ENCODE data around the gene DPYSL3. TPM values are rescaled to one million over a fixed set of nuclear protein-coding genes. Genes with fewer than 3 reads are reported as not detected.
A peak's percentile ranks its signal among the peaks of the same experiment; 100 is the strongest.

The DPYSL3 gene
- total RNA-seq, 1 donor from 2014 or later: 1.6 TPM

DNA sequence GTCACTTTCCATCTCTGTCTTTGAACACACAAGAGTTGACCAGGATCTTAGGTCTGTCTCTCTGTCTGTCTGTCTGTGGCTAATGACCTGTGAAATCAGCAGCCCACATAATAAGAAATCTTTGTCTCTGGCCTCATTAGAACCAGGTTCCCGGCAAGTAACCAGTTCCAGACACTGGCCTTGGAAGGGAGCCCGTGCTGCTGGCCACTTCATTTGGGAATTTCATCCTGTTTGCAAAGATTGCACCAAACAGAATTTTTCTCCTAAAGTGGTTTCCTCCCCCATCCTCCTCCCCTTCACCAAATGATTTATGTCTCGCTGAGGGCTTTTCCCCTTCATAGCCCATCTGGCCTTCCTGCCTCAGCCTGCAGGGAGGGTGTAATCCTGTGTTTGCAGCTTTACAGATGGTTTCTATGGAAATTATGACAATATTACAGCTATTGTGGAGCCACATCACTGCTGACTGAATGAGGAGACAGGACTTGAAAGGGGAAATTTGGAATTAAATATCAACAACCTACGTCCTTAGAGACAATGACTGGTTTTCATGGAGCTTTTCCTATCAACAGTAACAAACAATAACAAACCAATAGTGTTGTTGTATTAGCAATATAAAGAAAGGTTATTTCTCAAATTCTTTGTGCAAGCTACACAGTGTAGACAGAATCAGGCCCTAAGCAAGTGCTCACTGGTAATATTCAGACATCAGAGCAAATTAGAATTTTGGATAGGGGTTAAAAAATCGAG, 25.7 kb downstream of the DPYSL3 start:
- Histone ChIP-seq H3K27me3 (ENCODE audit: control insufficient read depth, insufficient read depth, low read length) (no peaks in the 10 kb centered on the region), H3K4me3 (ENCODE audit: low read depth, low read length) (no peak overlapping the region), H3K36me3 (ENCODE audit: control insufficient read depth, insufficient read depth, low read length) (no peaks in the 10 kb centered on the region)
- TF ChIP-seq, protein P1, sequence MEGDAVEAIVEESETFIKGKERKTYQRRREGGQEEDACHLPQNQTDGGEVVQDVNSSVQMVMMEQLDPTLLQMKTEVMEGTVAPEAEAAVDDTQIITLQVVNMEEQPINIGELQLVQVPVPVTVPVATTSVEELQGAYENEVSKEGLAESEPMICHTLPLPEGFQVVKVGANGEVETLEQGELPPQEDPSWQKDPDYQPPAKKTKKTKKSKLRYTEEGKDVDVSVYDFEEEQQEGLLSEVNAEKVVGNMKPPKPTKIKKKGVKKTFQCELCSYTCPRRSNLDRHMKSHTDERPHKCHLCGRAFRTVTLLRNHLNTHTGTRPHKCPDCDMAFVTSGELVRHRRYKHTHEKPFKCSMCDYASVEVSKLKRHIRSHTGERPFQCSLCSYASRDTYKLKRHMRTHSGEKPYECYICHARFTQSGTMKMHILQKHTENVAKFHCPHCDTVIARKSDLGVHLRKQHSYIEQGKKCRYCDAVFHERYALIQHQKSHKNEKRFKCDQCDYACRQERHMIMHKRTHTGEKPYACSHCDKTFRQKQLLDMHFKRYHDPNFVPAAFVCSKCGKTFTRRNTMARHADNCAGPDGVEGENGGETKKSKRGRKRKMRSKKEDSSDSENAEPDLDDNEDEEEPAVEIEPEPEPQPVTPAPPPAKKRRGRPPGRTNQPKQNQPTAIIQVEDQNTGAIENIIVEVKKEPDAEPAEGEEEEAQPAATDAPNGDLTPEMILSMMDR (IDR thresholded peaks at IDR 0.05; ENCODE audit: insufficient read depth, low read length, severe bottlenecking): no peak
- DNase-seq (ENCODE audit: low read depth) (peak; percentile 82), FAIRE-seq (peak; percentile 58)

DNA sequence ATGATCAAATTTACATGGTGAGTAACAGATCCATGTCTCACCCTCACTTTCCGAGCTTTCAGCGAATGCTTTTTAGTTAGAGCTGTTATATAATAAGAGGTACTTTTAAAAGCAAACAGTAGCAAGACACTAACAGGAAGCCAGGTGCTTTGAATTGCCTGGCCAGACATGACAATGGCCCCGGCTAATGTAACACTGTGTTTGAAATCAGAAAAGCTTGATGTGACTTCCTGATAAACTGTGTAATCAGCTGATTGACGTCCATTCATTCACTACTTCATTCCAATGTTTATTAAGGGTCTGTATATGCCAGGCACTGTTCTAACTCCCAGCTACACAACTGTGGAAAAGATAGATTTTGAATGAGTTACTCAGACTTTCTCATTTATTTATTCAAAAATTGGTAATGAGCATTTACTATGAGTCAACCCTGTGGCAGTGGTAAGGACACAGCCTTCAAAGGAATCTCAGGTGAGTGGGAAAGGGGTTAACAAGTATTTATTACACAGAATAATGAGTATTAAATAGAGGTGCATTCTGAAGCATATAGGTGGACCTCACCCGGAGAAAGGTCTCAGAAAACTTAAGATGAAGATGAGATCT, 26.6 kb downstream of the DPYSL3 start:
- H3K27me3 ChIP-seq (ENCODE audit: control insufficient read depth, insufficient read depth, low read length): no peaks in the 10 kb centered on the region
- H3K4me3 ChIP-seq (ENCODE audit: low read depth, low read length): no peak overlapping the region
- H3K36me3 ChIP-seq (ENCODE audit: control insufficient read depth, insufficient read depth, low read length): no peaks in the 10 kb centered on the region
- FAIRE-seq (no peak), DNase-seq (ENCODE audit: low read depth) (peak; percentile 58)
- TF ChIP-seq, protein P1 (IDR thresholded peaks at IDR 0.05; ENCODE audit: insufficient read depth, low read length, severe bottlenecking): no peak

DNA sequence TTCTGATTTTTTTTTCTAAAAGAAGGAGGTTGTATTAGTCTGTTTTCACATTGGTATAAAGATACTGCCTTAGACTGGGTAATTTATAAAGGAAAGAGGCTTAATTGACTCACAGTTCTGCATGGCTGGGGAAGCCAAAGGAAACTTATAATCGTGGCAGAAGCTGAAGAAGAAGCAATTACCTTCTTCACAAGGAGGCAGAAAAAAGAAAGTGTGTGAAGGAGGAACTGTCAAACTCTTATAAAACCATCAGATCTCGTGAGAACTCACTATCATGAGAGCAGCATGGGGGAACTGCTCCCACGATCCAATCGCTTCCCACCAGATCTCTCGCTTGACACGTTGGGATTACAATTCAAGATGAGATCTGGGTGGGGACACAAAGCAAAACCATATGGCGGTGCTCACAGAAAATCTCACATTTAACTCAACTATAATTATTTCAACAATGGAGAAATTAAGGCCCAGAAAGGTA, 27.1 kb downstream of the DPYSL3 start:
- H3K36me3 ChIP-seq (ENCODE audit: control insufficient read depth, insufficient read depth, low read length): no peaks in the 10 kb centered on the region
- TF ChIP-seq, protein P1 (IDR thresholded peaks at IDR 0.05; ENCODE audit: insufficient read depth, low read length, severe bottlenecking): no peak
- no peak overlapping the region for H3K4me3 ChIP-seq (ENCODE audit: low read depth, low read length)
- no peak for DNase-seq (ENCODE audit: low read depth)
- no peak for FAIRE-seq
- no peaks in the 10 kb centered on the region for H3K27me3 ChIP-seq (ENCODE audit: control insufficient read depth, insufficient read depth, low read length)

DNA sequence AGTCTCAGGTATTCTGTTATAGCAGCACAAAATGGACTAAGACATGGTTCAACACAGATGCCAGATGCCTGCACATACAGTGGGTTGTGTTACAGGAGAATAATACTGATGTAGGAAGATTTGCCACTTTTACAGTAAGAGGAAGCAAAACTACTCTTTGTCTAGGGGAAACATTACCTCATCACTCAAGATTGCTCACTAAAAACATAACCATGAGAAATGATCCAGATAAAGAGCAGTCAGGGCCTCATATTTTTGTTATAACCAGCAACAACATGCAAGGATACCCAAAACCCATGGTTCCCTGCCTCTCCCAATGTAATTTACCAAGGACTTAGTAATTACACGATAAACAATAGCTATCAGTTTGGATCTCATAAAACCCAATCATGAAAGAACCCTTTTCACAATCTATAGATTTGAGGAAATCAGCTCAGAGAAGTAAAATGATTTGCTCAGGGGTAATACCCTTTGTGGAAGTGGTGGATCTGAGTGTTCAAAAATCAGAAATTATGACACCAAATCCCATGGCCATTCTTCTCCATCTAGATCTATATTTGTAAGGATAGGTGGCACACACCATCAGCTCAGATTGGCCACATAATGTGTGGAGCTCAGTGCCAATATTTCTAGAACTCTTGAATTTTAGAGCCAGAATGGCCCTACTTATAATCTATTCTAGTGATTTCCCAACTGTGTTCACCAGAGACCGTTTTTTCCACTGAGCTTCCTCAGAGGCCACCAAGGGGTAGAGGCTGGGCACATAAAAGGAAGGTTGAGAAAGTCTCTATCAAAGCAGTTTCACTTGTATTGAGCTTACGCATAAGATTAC, 27.8 kb downstream of the DPYSL3 start:
- H3K27me3 ChIP-seq (ENCODE audit: control insufficient read depth, insufficient read depth, low read length): no peaks in the 10 kb centered on the region
- no peaks in the 10 kb centered on the region for H3K36me3 ChIP-seq (ENCODE audit: control insufficient read depth, insufficient read depth, low read length)
- DNase-seq (ENCODE audit: low read depth): peak; percentile 65
- H3K4me3 ChIP-seq (ENCODE audit: low read depth, low read length): no peak overlapping the region
- TF ChIP-seq, protein P1 (IDR thresholded peaks at IDR 0.05; ENCODE audit: insufficient read depth, low read length, severe bottlenecking): no peak
- FAIRE-seq: no peak

DNA sequence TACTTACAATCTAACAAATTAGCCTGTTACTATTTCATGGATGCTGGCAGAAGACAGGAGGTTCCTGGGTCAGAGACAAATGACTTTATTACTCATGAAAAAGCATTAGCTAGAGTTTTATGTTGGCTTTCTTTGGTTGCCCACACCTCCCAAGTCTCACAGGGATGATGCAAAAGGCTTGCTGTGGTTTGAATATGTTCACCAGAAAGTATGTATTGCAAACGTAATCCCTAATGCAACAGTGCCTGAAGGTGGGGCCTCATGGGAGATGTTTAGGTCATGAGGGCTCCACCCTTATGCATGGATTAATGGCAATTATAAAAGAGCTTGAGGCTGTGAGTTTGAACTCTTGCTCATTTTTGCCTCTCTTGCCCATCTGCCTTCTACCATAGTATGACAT, 28.5 kb downstream of the DPYSL3 start:
- Histone ChIP-seq H3K27me3 (ENCODE audit: control insufficient read depth, insufficient read depth, low read length) (no peaks in the 10 kb centered on the region), H3K36me3 (ENCODE audit: control insufficient read depth, insufficient read depth, low read length) (no peaks in the 10 kb centered on the region), H3K4me3 (ENCODE audit: low read depth, low read length) (no peak overlapping the region)
- DNase-seq (ENCODE audit: low read depth) (peak; percentile 60), FAIRE-seq (no peak)
- TF ChIP-seq, protein P1 (IDR thresholded peaks at IDR 0.05; ENCODE audit: insufficient read depth, low read length, severe bottlenecking): no peak

All from bronchial epithelial cell (primary cell).